PFSK-1 (cell line): ENCODE measurements around the gene KCNG2.

Experiments
- FOXP2 ChIP-seq: optimal IDR thresholded peaks from 2 replicates; pipeline ENCODE3; 2011; ENCODE audit warnings: borderline replicate concordance, control low read depth, inconsistent platforms; ENCODE audit not compliant: insufficient read depth; ENCODE audit errors: extremely low read length, extremely low read depth
- POLR2AphosphoS5 ChIP-seq: IDR thresholded peaks from 2 replicates; pipeline ENCODE4 v1.6.1; 2012; ENCODE audit warnings: low read depth, mild to moderate bottlenecking, control low read depth, low read length, moderate library complexity
- REST ChIP-seq, 2 experiments: IDR thresholded peaks; 2 replicates each; pipeline versions ENCODE4 v1.6.1 to v1.8.0; 2011 to 2012; ENCODE audit warnings: low read depth in 2 of 2, low read length in 2 of 2, control low read depth in 1 of 2, inconsistent platforms in 1 of 2, mild to moderate bottlenecking in 1 of 2, moderate library complexity in 1 of 2; ENCODE audit not compliant: insufficient read depth in 1 of 2
- SIN3A ChIP-seq: IDR thresholded peaks from 2 replicates; pipeline ENCODE4 v1.6.1; 2012; ENCODE audit warnings: mild to moderate bottlenecking, low read length, moderate library complexity, borderline replicate concordance; ENCODE audit not compliant: insufficient read depth
- TAF1 ChIP-seq: IDR thresholded peaks from 2 replicates; pipeline ENCODE4 v1.6.1; 2012; ENCODE audit warnings: low read length, control low read depth, borderline replicate concordance; ENCODE audit not compliant: insufficient read depth

KCNG2 gene

DNA sequence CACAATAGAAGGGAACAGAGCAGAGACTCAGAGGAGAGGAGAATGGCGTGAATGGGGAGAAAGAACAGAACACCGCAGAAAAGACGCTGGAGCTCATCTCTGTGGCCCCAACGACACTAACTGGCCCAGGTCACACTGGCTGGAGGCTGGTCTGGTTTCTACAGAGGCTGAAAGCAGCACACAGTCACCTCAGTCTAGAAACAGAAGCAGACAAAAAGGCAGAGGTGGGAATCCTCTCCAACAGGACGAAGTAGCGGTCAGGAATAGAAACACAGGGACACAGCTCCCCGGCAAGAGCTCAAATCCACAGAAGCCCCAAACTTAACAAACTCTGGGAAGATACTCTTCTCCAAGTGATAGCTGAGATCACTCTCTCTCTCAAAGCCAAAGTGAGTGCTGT is 144.5 kb downstream of the KCNG2 start:
- TF ChIP-seq TAF1: no peak
- TF ChIP-seq FOXP2: no peak
- no peak for TF ChIP-seq POLR2AphosphoS5
- no peak for TF ChIP-seq SIN3A

- no peak for TF ChIP-seq TAF1
- no peak for TF ChIP-seq SIN3A
- TF ChIP-seq REST (IDR thresholded peaks at IDR 0.05; ENCODE audit: insufficient read depth in 1 of 2, low read depth in 2 of 2, low read length in 2 of 2): no peak
- no peak for TF ChIP-seq FOXP2
- no peak for TF ChIP-seq POLR2AphosphoS5
Measured at GRCh38 chr18:79942786-79943607, 145.3 kb downstream of the KCNG2 start.

GRCh38 chr18:79943608-79944125 is 145.9 kb downstream of the KCNG2 start:
- TF ChIP-seq SIN3A (no peak), REST (IDR thresholded peaks at IDR 0.05; ENCODE audit: insufficient read depth in 1 of 2, low read depth in 2 of 2, low read length in 2 of 2) (no peak), FOXP2 (no peak), POLR2AphosphoS5 (no peak), TAF1 (no peak)

- TF ChIP-seq REST (IDR thresholded peaks at IDR 0.05; ENCODE audit: insufficient read depth in 1 of 2, low read depth in 2 of 2, low read length in 2 of 2) (no peak), POLR2AphosphoS5 (no peak), SIN3A (no peak), FOXP2 (no peak), TAF1 (no peak)
Measured at GRCh38 chr18:79944126-79944731, 146.5 kb downstream of the KCNG2 start.

- TF ChIP-seq POLR2AphosphoS5 (no peak), FOXP2 (no peak), TAF1 (no peak), REST (IDR thresholded peaks at IDR 0.05; ENCODE audit: insufficient read depth in 1 of 2, low read depth in 2 of 2, low read length in 2 of 2) (no peak), SIN3A (no peak)
Measured at GRCh38 chr18:79944746-79945117, 147.0 kb downstream of the KCNG2 start.
